PFSK-1 (cell line): ENCODE data around the gene LUZP2.

ENCODE experiments used
- FOXP2 ChIP-seq: optimal IDR thresholded peaks from 2 replicates; pipeline ENCODE3; 2011; ENCODE audit warnings: borderline replicate concordance, control low read depth, inconsistent platforms; ENCODE audit not compliant: insufficient read depth; ENCODE audit errors: extremely low read length, extremely low read depth
- POLR2AphosphoS5 ChIP-seq: IDR thresholded peaks from 2 replicates; pipeline ENCODE4 v1.6.1; 2012; ENCODE audit warnings: low read depth, mild to moderate bottlenecking, control low read depth, low read length, moderate library complexity
- TAF1 ChIP-seq: IDR thresholded peaks from 2 replicates; pipeline ENCODE4 v1.6.1; 2012; ENCODE audit warnings: low read length, control low read depth, borderline replicate concordance; ENCODE audit not compliant: insufficient read depth
- TF ChIP-seq, protein P1 (sequence below), 2 experiments: IDR thresholded peaks; 2 replicates each; pipeline versions ENCODE4 v1.6.1 to v1.8.0; 2011 to 2012; ENCODE audit warnings: low read depth in 2 of 2, low read length in 2 of 2, control low read depth in 1 of 2, inconsistent platforms in 1 of 2, mild to moderate bottlenecking in 1 of 2, moderate library complexity in 1 of 2; ENCODE audit not compliant: insufficient read depth in 1 of 2

DNA sequence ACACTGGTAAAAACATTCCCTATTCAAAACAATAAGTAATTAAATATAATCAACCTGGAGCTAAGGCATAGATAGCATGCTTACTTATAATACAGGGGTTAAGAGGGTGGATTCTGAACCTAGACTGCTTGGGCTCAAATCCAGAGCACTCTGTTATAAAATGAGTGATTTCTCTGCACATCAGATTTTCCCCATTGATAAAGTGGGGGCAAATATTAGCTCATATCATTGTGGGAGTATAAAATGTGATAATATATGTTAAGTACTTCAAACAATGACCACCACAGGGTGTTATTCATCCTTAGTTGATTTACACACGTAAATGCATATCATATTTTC, 139.4 kb downstream of the LUZP2 start:
- TF ChIP-seq, protein P1, sequence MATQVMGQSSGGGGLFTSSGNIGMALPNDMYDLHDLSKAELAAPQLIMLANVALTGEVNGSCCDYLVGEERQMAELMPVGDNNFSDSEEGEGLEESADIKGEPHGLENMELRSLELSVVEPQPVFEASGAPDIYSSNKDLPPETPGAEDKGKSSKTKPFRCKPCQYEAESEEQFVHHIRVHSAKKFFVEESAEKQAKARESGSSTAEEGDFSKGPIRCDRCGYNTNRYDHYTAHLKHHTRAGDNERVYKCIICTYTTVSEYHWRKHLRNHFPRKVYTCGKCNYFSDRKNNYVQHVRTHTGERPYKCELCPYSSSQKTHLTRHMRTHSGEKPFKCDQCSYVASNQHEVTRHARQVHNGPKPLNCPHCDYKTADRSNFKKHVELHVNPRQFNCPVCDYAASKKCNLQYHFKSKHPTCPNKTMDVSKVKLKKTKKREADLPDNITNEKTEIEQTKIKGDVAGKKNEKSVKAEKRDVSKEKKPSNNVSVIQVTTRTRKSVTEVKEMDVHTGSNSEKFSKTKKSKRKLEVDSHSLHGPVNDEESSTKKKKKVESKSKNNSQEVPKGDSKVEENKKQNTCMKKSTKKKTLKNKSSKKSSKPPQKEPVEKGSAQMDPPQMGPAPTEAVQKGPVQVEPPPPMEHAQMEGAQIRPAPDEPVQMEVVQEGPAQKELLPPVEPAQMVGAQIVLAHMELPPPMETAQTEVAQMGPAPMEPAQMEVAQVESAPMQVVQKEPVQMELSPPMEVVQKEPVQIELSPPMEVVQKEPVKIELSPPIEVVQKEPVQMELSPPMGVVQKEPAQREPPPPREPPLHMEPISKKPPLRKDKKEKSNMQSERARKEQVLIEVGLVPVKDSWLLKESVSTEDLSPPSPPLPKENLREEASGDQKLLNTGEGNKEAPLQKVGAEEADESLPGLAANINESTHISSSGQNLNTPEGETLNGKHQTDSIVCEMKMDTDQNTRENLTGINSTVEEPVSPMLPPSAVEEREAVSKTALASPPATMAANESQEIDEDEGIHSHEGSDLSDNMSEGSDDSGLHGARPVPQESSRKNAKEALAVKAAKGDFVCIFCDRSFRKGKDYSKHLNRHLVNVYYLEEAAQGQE (IDR thresholded peaks at IDR 0.05; ENCODE audit: insufficient read depth in 1 of 2, low read depth in 2 of 2, low read length in 2 of 2), result no peak
- no peak for TF ChIP-seq POLR2AphosphoS5
- no peak for TF ChIP-seq TAF1
- TF ChIP-seq FOXP2, result no peak
